Coronary artery (tissue), 2 donors: Measurements from ENCODE around the gene OGFOD3.

Experiments
- DNase-seq: peaks from one replicate; pipeline ENCODE4 v3.0.0-alpha.2; 2017; ENCODE audit warnings: low spot score
- H3K27ac ChIP-seq, 2 donors: fragments of 200-600 bp; sonication (generic); one replicate each; pipeline ENCODE4 v1.5.1; 2016 to 2019
- H3K4me3 ChIP-seq: fragments of 200-600 bp; sonication (generic); 2 replicates; pipeline ENCODE4 v1.5.1; 2016; ENCODE audit warnings: mild to moderate bottlenecking, moderate library complexity
- CTCF ChIP-seq: fragments of 200-600 bp; sonication (generic); IDR thresholded peaks from one replicate; pipeline ENCODE4 v1.5.1; 2019; ENCODE audit warnings: antibody characterized with exemption

The OGFOD3 gene

GRCh38 chr17:82437325-82437668 is 18.9 kb upstream of the OGFOD3 start:
- TF ChIP-seq CTCF, result no peak
- no peak for DNase-seq
- Histone ChIP-seq H3K27ac (no peak overlapping the region), H3K4me3 (no peak overlapping the region)

GRCh38 chr17:82436601-82437324 is 18.4 kb upstream of the OGFOD3 start:
- no peak for DNase-seq
- H3K4me3 ChIP-seq, result no peak overlapping the region
- TF ChIP-seq CTCF, result no peak
- H3K27ac ChIP-seq, result no peak overlapping the region

- Histone ChIP-seq H3K4me3 (no peak overlapping the region), H3K27ac (no peak overlapping the region)
- no peak for DNase-seq
- TF ChIP-seq CTCF, result no peak
Measured at GRCh38 chr17:82435601-82436583, 17.5 kb upstream of the OGFOD3 start.

GRCh38 chr17:82435103-82435502 is 16.7 kb upstream of the OGFOD3 start:
- no peak for TF ChIP-seq CTCF
- DNase-seq, result no peak
- no peak overlapping the region for H3K27ac ChIP-seq

GRCh38 chr17:82434216-82434565 is 15.8 kb upstream of the OGFOD3 start:
- no peak for TF ChIP-seq CTCF
- Histone ChIP-seq H3K27ac (no peak overlapping the region), H3K4me3 (no peak overlapping the region)
- no peak for DNase-seq

More at GRCh38 chr17:82435103-82435502, 16.7 kb upstream of the OGFOD3 start:
- H3K4me3 ChIP-seq, result no peak overlapping the region

- Histone ChIP-seq H3K27ac (no peak overlapping the region), H3K4me3 (no peak overlapping the region)
- no peak for TF ChIP-seq CTCF
- no peak for DNase-seq
Measured at GRCh38 chr17:82433560-82434215, 15.3 kb upstream of the OGFOD3 start.
